H9 (cell line): ENCODE results near the gene NFIL3. TPM values are rescaled to one million over a fixed set of nuclear protein-coding genes. Genes with fewer than 3 reads are reported as not detected.

Experiments
- DNase-seq: peaks from one replicate; pipeline ENCODE4 v3.0.0-alpha.2; 2017
- H2AFZ ChIP-seq: one replicate; pipeline ENCODE4 v1.6.1; 2013; ENCODE audit warnings: mild to moderate bottlenecking, low read length, control low read depth, moderate library complexity
- H2AK5ac ChIP-seq: 2 replicates; pipeline ENCODE4 v1.6.1; 2013; ENCODE audit warnings: low read length, control low read depth, mixed read lengths; ENCODE audit not compliant: insufficient read length
- H2BK120ac ChIP-seq: one replicate; pipeline ENCODE4 v1.6.1; 2013; ENCODE audit warnings: low read depth, mild to moderate bottlenecking, low read length, control low read depth, inconsistent platforms; ENCODE audit not compliant: poor library complexity, severe bottlenecking
- H2BK12ac ChIP-seq: 2 replicates; pipeline ENCODE4 v1.6.1; 2013; ENCODE audit warnings: low read length, control low read depth, mixed read lengths, low read depth; ENCODE audit not compliant: insufficient read length
- H2BK15ac ChIP-seq: 2 replicates; pipeline ENCODE4 v1.6.1; 2013; ENCODE audit warnings: low read depth, low read length, control low read depth
- H2BK20ac ChIP-seq: one replicate; pipeline ENCODE4 v1.6.1; 2013; ENCODE audit warnings: low read depth, mild to moderate bottlenecking, low read length, control low read depth, inconsistent platforms; ENCODE audit not compliant: poor library complexity, severe bottlenecking
- H2BK5ac ChIP-seq: 2 replicates; pipeline ENCODE4 v1.6.1; 2013; ENCODE audit warnings: low read length, control low read depth, mixed read lengths; ENCODE audit not compliant: insufficient read length
- H3K14ac ChIP-seq: 2 replicates; pipeline ENCODE4 v1.6.1; 2013; ENCODE audit warnings: low read length, control low read depth; ENCODE audit not compliant: insufficient read depth
- H3K18ac ChIP-seq: 2 replicates; pipeline ENCODE4 v1.6.1; 2013; ENCODE audit warnings: low read depth, mild to moderate bottlenecking, mixed read lengths, low read length, control low read depth; ENCODE audit not compliant: insufficient read length
- H3K23ac ChIP-seq: 2 replicates; pipeline ENCODE4 v1.6.1; 2013; ENCODE audit warnings: low read length, control low read depth, mixed read lengths, low read depth; ENCODE audit not compliant: insufficient read length
- H3K23me2 ChIP-seq: 2 replicates; pipeline ENCODE4 v1.6.1; 2013; ENCODE audit warnings: low read depth, mild to moderate bottlenecking, mixed read lengths, low read length, control low read depth; ENCODE audit not compliant: insufficient read length, poor library complexity, severe bottlenecking
- H3K27ac ChIP-seq: 2 replicates; pipeline ENCODE4 v1.5.1; 2013; ENCODE audit warnings: low read length, control low read depth, mixed read lengths, low read depth; ENCODE audit not compliant: insufficient read length
- H3K27me3 ChIP-seq: 2 replicates; pipeline ENCODE4 v1.6.1; 2013; ENCODE audit warnings: low read length, control low read depth, inconsistent platforms; ENCODE audit not compliant: insufficient read depth
- H3K4ac ChIP-seq: 2 replicates; pipeline ENCODE4 v1.6.1; 2013; ENCODE audit warnings: low read depth, mild to moderate bottlenecking, control low read depth, inconsistent platforms, low read length, moderate library complexity
- H3K4me1 ChIP-seq: 2 replicates; pipeline ENCODE4 v1.6.1; 2013; ENCODE audit warnings: low read length, control low read depth, inconsistent platforms; ENCODE audit not compliant: insufficient read depth
- H3K4me2 ChIP-seq: 2 replicates; pipeline ENCODE4 v1.6.1; 2013; ENCODE audit warnings: low read length, control low read depth, mixed read lengths; ENCODE audit not compliant: insufficient read length, insufficient read depth
- H3K56ac ChIP-seq: 2 replicates; pipeline ENCODE4 v1.6.1; 2013; ENCODE audit warnings: low read depth, mild to moderate bottlenecking, mixed read lengths, low read length, control low read depth; ENCODE audit not compliant: insufficient read length
- H3K79me1 ChIP-seq: 2 replicates; pipeline ENCODE4 v1.6.1; 2013; ENCODE audit warnings: low read depth, mild to moderate bottlenecking, moderate library complexity, low read length, control low read depth, inconsistent platforms; ENCODE audit not compliant: insufficient read depth, poor library complexity, severe bottlenecking
- H3K79me2 ChIP-seq: 2 replicates; pipeline ENCODE4 v1.6.1; 2013; ENCODE audit warnings: low read length, control low read depth, inconsistent platforms; ENCODE audit not compliant: insufficient read depth
- H3K9ac ChIP-seq: 2 replicates; pipeline ENCODE4 v1.6.1; 2013; ENCODE audit warnings: low read length, control low read depth, mixed read lengths; ENCODE audit not compliant: insufficient read length; ENCODE audit errors: extremely low read depth
- H3K9me3 ChIP-seq: one replicate; pipeline ENCODE4 v1.6.1; 2013; ENCODE audit warnings: low read depth, low read length, inconsistent platforms; ENCODE audit not compliant: control insufficient read depth
- H3T11ph ChIP-seq: one replicate; pipeline ENCODE4 v1.6.1; 2013; ENCODE audit warnings: mild to moderate bottlenecking, low read length, control low read depth, inconsistent platforms
- H4K20me1 ChIP-seq: one replicate; pipeline ENCODE4 v1.6.1; 2013; ENCODE audit not compliant: control insufficient read depth, insufficient read length, insufficient read depth
- H4K5ac ChIP-seq: 2 replicates; pipeline ENCODE4 v1.6.1; 2013; ENCODE audit warnings: low read depth, mild to moderate bottlenecking, mixed read lengths, low read length, control low read depth; ENCODE audit not compliant: insufficient read length
- H4K8ac ChIP-seq: replicated peaks from 2 replicates; pipeline ENCODE4 v1.6.1; 2013; ENCODE audit warnings: low read length, control low read depth, mixed read lengths, low read depth; ENCODE audit not compliant: insufficient read length
- H4K91ac ChIP-seq: 2 replicates; pipeline ENCODE4 v1.6.1; 2013; ENCODE audit warnings: low read depth, mild to moderate bottlenecking, moderate library complexity, mixed read lengths, low read length, control low read depth; ENCODE audit not compliant: insufficient read length
- H3K27ac Mint-ChIP-seq, 3 experiments: 2 replicates in 2 of 3; 3 replicates in 1 of 3; pipeline ENCODE4 v1.8.0; 2020 to 2021; ENCODE audit warnings: mixed read lengths in 3 of 3, mild to moderate bottlenecking in 1 of 3, moderate library complexity in 1 of 3
- H3K27me3 Mint-ChIP-seq: 2 replicates; pipeline ENCODE4 v1.8.0; 2021; ENCODE audit warnings: low read depth, mild to moderate bottlenecking, moderate library complexity, mixed read lengths
- H3K36me3 Mint-ChIP-seq, 3 experiments: 2 replicates in 2 of 3; 3 replicates in 1 of 3; pipeline ENCODE4 v1.8.0; 2020 to 2021; ENCODE audit warnings: low read depth in 3 of 3, mixed read lengths in 3 of 3; ENCODE audit not compliant: insufficient read depth in 1 of 3
- H3K4me1 Mint-ChIP-seq, 2 experiments: 2 replicates each; pipeline ENCODE4 v1.8.0; 2020; ENCODE audit warnings: mixed read lengths in 2 of 2
- H3K4me3 Mint-ChIP-seq, 2 experiments: 2 replicates in 1 of 2; 3 replicates in 1 of 2; pipeline ENCODE4 v1.8.0; 2020 to 2021; ENCODE audit warnings: mild to moderate bottlenecking in 2 of 2, mixed read lengths in 2 of 2, moderate library complexity in 1 of 2
- H3K9me3 Mint-ChIP-seq, 2 experiments: 2 replicates in 1 of 2; 3 replicates in 1 of 2; pipeline ENCODE4 v1.8.0; 2020; ENCODE audit warnings: mild to moderate bottlenecking in 2 of 2, mixed read lengths in 2 of 2, moderate library complexity in 1 of 2
- CTCF ChIP-seq: fragments of 200-600 bp; sonication (generic); conservative IDR thresholded peaks from 3 replicates; pipeline ENCODE4 v1.8.0; 2021; ENCODE audit warnings: antibody characterized with exemption, mild to moderate bottlenecking
- total RNA-seq: library from RNA; stranded (reverse); gene quantifications from 2 replicates; pipeline ENCODE4 v1.2.1, GENCODE V29; 2021

NFIL3 gene
- total RNA-seq, 1 experiment from 2014 or later, result 8.4 TPM

DNA sequence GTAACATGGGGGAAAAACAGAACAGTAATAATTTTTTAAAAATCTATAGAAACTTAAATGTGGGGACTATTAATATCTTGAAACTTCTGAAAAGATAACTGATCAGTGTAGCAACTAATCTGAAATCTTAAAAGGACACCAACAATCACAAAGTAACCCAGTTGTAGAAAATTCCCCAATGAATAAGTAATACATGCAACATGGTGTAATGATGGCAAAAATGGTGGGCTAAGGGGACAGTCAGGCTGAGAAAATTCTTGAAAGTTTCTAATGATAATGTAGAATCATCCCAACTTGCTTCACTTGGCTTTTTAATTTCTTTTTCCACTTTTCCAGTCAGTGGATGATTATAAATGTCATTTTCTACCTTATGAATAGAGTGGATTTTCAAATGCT, 5.4 kb downstream of the NFIL3 start:
- Histone ChIP-seq H3K23me2 (peaks cover 12% of the 10 kb centered on the region), H3K23ac (no peak overlapping the region), H2BK15ac (no peak overlapping the region), H2BK20ac (no peak overlapping the region), H4K20me1 (no peaks in the 10 kb centered on the region), H3K9me3 (no peaks in the 10 kb centered on the region), H4K91ac (no peak overlapping the region), H3K79me1 (no peaks in the 10 kb centered on the region), H3K9ac (no peak overlapping the region), H3K4ac (no peak overlapping the region), H3K27me3 (peaks cover 14% of the 10 kb centered on the region; the same call in 1 of the 2 replicates), H3K4me2 (no peak overlapping the region), H3K79me2 (peaks cover 5% of the 10 kb centered on the region; the same call in 1 of the 2 replicates), H2BK120ac (no peak overlapping the region), H4K5ac (no peak overlapping the region), H3K4me1 (no peaks in the 10 kb centered on the region), H2BK5ac (no peak overlapping the region), H2AK5ac (no peak overlapping the region), H3K27ac (no peak overlapping the region), H3K14ac (no peak overlapping the region), H4K8ac (no peak overlapping the region), H3K18ac (no peak overlapping the region), H3K56ac (no peak overlapping the region), H3T11ph (no peak overlapping the region), H2AFZ (no peak overlapping the region), H2BK12ac (no peak overlapping the region)
- H3K27me3 Mint-ChIP-seq, result peaks cover 39% of the 10 kb centered on the region
- H3K4me3 Mint-ChIP-seq, result no peak overlapping the region
- no peak overlapping the region for H3K27ac Mint-ChIP-seq
- TF ChIP-seq CTCF, result no peak
- H3K4me1 Mint-ChIP-seq, result peaks cover 24 to 25% of the 10 kb centered on the region in 2 experiments
- DNase-seq, result no peak
- no peaks in the 10 kb centered on the region; a peak in 2 of 5 replicates for H3K9me3 Mint-ChIP-seq
- no peaks in the 10 kb centered on the region for H3K36me3 Mint-ChIP-seq
